Stomach (tissue), 4 donors: ENCODE data around the gene ABCB1.

ENCODE experiments used
- CTCF ChIP-seq, 7 experiments: fragments of 450-650 bp in 4 of 7; fragments of 200-600 bp in 3 of 7; sonication (generic) in 3 of 7; IDR thresholded peaks; one replicate each; pipeline ENCODE4 v1.5.1; 2016 to 2019; ENCODE audit warnings: antibody characterized with exemption in 7 of 7, control low read depth in 2 of 7, mild to moderate bottlenecking in 1 of 7
- POLR2A ChIP-seq, 4 donors: fragments of 450-650 bp; IDR thresholded peaks; one replicate each; pipeline ENCODE4 v1.6.1; 2016; ENCODE audit warnings: antibody characterized with exemption in 4 of 4, control low read depth in 2 of 4, mild to moderate bottlenecking in 1 of 4, moderate library complexity in 1 of 4
- POLR2AphosphoS5 ChIP-seq, 3 donors: sonication (generic); formaldehyde crosslinking; IDR thresholded peaks; one replicate each; pipeline ENCODE4 v1.6.1; 2016; ENCODE audit warnings: antibody characterized with exemption in 3 of 3

- TF ChIP-seq CTCF (IDR thresholded peaks at IDR 0.05) (no peak), POLR2A (IDR thresholded peaks at IDR 0.05) (no peak), POLR2AphosphoS5 (IDR thresholded peaks at IDR 0.05) (no peak)
Measured at GRCh38 chr7:87510411-87510875, 90.2 kb downstream of the ABCB1 start.
